ENCODE measurements around the gene TANGO6. TPM values are rescaled to one million over a fixed set of nuclear protein-coding genes. Genes with fewer than 3 reads are reported as not detected.

TANGO6 gene
- total and polyA plus RNA-seq, 2 of the 8 experiments (the other 6 are each of a cell fraction or from before 2014, with no cell fraction given): 5.0 to 19.5 TPM

DNA sequence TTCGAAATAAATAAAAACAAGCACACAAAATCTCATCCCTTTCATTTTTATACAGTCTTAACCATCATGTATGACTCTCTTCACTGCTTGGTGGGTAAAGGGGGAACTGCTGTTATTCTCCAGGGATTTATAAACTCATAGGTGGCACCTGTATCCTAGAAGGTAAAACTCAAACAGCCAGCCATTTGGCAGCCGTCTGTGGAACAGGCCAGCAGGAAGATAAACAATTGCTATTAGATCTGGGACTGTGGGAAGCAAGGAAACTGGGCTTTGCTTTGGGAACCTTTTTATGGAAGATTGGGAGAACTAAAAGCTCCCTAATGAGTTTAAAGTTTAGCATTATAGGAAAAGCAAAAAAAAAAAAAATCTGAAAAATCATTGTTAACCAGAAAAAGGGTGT is 126.0 kb downstream of the TANGO6 start:
- no peak overlapping the region for H3K9ac ChIP-seq (replicated peaks in 1 of 4; ENCODE audit: extremely low read depth in 1 of 4, low read depth in 3 of 4, low read length in 3 of 4)
- H3K4ac ChIP-seq (replicated peaks; ENCODE audit: insufficient read length, low read depth, low read length): no peak overlapping the region
- no peak overlapping the region for H2AK5ac ChIP-seq (ENCODE audit: low read depth, low read length)
- no peak overlapping the region for H3K18ac ChIP-seq (ENCODE audit: extremely low read depth, low read length)
- H3K56ac ChIP-seq (replicated peaks; ENCODE audit: insufficient read length, low read depth, low read length): no peak overlapping the region
- H2BK5ac ChIP-seq (ENCODE audit: low read depth, low read length): no peak overlapping the region
- H3K79me2 ChIP-seq (ENCODE audit: control insufficient read depth in 1 of 2, insufficient read depth in 2 of 2, low read length in 2 of 2): no peaks in the 10 kb centered on the region
- H2BK120ac ChIP-seq (replicated peaks; ENCODE audit: low read depth, low read length): no peak overlapping the region
- H3K23ac ChIP-seq (ENCODE audit: insufficient read length): no peak overlapping the region
- POLR2A ChIA-PET (ENCODE audit: partially characterized antibody): no interaction called here
- H3K23me2 ChIP-seq (ENCODE audit: low read depth, low read length): no peaks in the 10 kb centered on the region
- no peaks in the 10 kb centered on the region for H3K79me1 ChIP-seq (ENCODE audit: low read depth, low read length)
- no peaks in the 10 kb centered on the region for H3K9me3 ChIP-seq (ENCODE audit: insufficient read depth in 2 of 2, low read depth in 1 of 2, low read length in 1 of 2)
- H3K4me3 ChIP-seq (ENCODE audit: extremely low read depth in 1 of 4, insufficient read depth in 2 of 4, low read depth in 3 of 4, low read length in 4 of 4): no peak overlapping the region
- peaks cover 10 to 20% (median 11%) of the 10 kb centered on the region in 4 experiments for H3K4me1 ChIP-seq (replicated peaks in 1 of 4; ENCODE audit: control insufficient read depth in 3 of 4, insufficient read depth in 4 of 4, low read length in 3 of 4)
- no peak overlapping the region for H2BK15ac ChIP-seq (ENCODE audit: low read length)
- H4K91ac ChIP-seq (replicated peaks; ENCODE audit: insufficient read length, low read length): no peak overlapping the region
- TF ChIP-seq ASH2L (IDR thresholded peaks at IDR 0.05; ENCODE audit: low read length) (no peak), CTBP2 (IDR thresholded peaks at IDR 0.05; ENCODE audit: borderline replicate concordance, insufficient read depth, insufficient read length, low read length) (no peak), JUND (IDR thresholded peaks at IDR 0.05; ENCODE audit: low read length) (no peak), ATF3 (IDR thresholded peaks at IDR 0.05; ENCODE audit: insufficient read depth, low read depth, low read length) (no peak)
- H2BK12ac ChIP-seq (ENCODE audit: low read depth, low read length): no peak overlapping the region
- H4K20me1 ChIP-seq (replicated peaks in 1 of 2; ENCODE audit: control insufficient read depth in 1 of 2, insufficient read depth in 2 of 2, low read length in 2 of 2): no peaks in the 10 kb centered on the region
- no peak overlapping the region for H3K4me2 ChIP-seq (ENCODE audit: insufficient read depth in 1 of 2, low read depth in 2 of 2, low read length in 2 of 2)
- H2BK20ac ChIP-seq (ENCODE audit: low read length): no peak overlapping the region
- H4K5ac ChIP-seq (ENCODE audit: insufficient read length, low read depth, low read length): no peak overlapping the region
- DNase-seq (ENCODE audit: low read depth in 1 of 2, low spot score in 2 of 2): no peak
- no peaks in the 10 kb centered on the region for H3K36me3 ChIP-seq (ENCODE audit: control insufficient read depth in 2 of 4, insufficient read depth in 4 of 4, low read length in 3 of 4)
- H3K27ac ChIP-seq (ENCODE audit: low read depth, low read length): no peak overlapping the region
- no peak overlapping the region for H4K8ac ChIP-seq (ENCODE audit: extremely low read depth, insufficient read depth, low read length)
- H3K27me3 ChIP-seq (replicated peaks in 1 of 4; ENCODE audit: control insufficient read depth in 3 of 4, extremely low read depth in 1 of 4, insufficient read depth in 3 of 4, low read length in 3 of 4): no peaks in the 10 kb centered on the region
- H3K14ac ChIP-seq (ENCODE audit: insufficient read length): no peak overlapping the region
- CTCF ChIA-PET (ENCODE audit: partially characterized antibody): interaction anchor here (0.8 to 0.9 kb wide), 3 partner anchors 14 to 91 kb away, joined by 3 to 4 read pairs (median 4); no protein-coding TSS in a partner anchor
- FAIRE-seq: no peak
- WGBS, 2 experiments (ENCODE audit: extremely low coverage in 1 of 2, insufficient coverage in 1 of 2, insufficient read length in 1 of 2, insufficient replicate concordance in 2 of 2, low coverage in 1 of 2, low lambda C conversion rate in 2 of 2, missing lambda C conversion rate in 1 of 2): 91% methylated on average over 2 of the region's 2 CpGs; no CpG with 5 or more reads in 1 of the 2 experiments
- no peak overlapping the region for H2AFZ ChIP-seq (ENCODE audit: low read length)
